ENCODE data around the gene TCIRG1. TPM values are rescaled to one million over a fixed set of nuclear protein-coding genes. Genes with fewer than 3 reads are reported as not detected.
A peak's percentile ranks its signal among the peaks of the same experiment; 100 is the strongest.

Gene TCIRG1
- total RNA-seq, 1 donor from 2014 or later, result 276 TPM

DNA sequence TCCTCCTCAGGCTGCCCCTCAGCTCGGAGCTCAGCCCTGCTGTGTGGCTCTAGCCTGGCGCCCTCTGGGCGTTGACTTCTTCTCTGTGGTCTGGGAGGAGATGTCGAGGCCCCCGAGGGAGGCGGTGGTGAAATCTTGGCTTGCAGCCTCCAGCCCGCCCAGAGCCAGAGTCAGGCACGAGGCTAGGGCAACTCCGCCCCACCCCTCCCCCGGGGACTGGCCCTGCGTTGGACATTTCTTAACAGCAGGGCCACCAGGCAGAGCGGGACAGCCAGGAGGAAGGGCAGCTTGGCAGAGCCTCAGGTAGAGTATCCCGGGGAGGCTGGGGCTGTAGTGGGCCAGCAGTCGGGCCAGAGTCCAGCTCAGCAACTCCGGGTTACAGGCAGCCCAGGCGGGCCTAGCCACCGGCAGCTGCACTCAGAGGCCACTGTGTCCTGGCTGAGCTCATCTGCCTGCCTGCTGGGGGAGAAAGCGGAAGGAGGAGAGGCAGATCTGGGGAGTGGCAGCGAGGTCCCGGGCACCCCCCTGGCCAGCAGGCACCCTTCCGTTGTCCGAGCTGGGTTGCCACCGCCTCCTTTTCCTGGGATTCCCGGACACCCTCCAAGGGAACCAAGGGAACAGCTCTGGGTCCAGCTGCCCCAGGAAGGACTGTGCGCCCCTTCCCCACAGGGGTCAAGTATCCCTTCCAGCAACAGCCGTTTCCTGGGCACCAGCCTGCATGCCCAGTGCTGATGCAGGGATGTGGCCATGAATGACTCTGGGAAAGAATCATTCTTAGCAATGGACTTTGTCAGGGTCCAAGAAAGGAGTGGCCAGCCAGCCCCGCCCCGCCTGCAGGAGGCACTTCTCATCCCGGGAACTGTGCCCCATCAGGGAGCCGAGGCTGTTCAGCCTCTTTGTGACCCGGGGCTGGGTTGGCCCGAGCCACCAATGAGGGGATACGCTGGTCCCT, 28.5 kb upstream of the TCIRG1 start, which contains the start of gene ALDH3B1:
ALDH3B1 (plus strand) TSS at position 238 of the 952 bp plus-strand sequence. CDS start 4,971 bp downstream, outside the sequence.
- intact Hi-C loops (cut with DNase I), result no loop called here
- H3K4me3 ChIP-seq, result peak within 1 kb of the TSS; percentile 62
- no peaks in the 10 kb centered on the region for H3K27me3 ChIP-seq (ENCODE audit: low read depth)
- H3K4me1 ChIP-seq, result peaks cover 66% of the 10 kb centered on the region
- H3K36me3 ChIP-seq, result no peaks in the 10 kb centered on the region
- H3K27ac ChIP-seq, result peak within 1 kb of the TSS; percentile 86
- DNase-seq (peak; percentile 98), ATAC-seq (peak; percentile 75 to 85)
- TF ChIP-seq, protein P1, sequence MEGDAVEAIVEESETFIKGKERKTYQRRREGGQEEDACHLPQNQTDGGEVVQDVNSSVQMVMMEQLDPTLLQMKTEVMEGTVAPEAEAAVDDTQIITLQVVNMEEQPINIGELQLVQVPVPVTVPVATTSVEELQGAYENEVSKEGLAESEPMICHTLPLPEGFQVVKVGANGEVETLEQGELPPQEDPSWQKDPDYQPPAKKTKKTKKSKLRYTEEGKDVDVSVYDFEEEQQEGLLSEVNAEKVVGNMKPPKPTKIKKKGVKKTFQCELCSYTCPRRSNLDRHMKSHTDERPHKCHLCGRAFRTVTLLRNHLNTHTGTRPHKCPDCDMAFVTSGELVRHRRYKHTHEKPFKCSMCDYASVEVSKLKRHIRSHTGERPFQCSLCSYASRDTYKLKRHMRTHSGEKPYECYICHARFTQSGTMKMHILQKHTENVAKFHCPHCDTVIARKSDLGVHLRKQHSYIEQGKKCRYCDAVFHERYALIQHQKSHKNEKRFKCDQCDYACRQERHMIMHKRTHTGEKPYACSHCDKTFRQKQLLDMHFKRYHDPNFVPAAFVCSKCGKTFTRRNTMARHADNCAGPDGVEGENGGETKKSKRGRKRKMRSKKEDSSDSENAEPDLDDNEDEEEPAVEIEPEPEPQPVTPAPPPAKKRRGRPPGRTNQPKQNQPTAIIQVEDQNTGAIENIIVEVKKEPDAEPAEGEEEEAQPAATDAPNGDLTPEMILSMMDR (IDR thresholded peaks at IDR 0.05), result no peak
- no peaks in the 10 kb centered on the region for H3K9me3 ChIP-seq

DNA sequence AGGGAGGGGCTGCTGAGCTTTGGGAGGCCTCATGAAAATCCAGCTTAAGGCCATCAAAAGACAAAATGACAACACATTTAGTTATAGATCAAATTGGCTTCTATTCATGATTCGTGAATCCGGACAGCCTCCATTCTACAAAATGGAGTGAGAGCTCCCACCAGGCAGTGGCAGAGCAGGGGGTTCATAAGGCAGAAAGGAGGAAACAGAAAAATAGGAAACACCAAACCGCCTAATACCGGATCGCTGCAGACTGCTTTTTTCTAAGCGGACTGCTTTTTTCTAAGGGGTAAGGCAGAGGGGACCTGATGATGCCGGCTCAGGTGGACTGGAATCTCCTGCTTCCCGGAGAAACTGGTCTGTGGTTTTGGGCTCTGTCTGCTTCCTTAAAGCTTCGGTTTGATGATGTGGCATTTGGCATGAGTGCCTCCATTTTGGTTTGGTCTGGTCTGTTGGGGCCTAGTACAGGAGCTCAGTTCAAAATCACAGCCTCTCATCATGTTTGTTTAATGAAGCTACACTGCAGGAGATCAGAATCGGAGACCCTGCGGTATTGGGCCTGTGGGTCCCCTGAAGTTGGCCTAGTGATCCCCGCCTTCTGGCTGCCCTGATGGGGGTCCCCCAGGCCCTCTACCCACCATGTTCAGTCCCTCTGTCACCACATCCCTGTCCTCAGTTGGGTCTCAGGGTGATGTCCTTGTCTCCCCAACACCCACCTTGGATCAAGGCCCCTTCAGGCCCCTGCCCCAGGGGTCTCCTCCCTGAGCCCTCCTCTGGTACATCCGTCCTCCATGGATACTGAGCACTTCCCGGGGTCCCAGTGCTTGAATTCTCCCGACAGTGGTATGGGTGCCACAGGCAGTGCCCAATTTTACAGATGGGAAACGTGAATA, 27.5 kb upstream of the TCIRG1 start:
- DNase-seq (no peak), ATAC-seq (no peak)
- Histone ChIP-seq H3K27me3 (ENCODE audit: low read depth) (no peaks in the 10 kb centered on the region), H3K9me3 (no peaks in the 10 kb centered on the region), H3K4me1 (peaks cover 69% of the 10 kb centered on the region), H3K36me3 (no peaks in the 10 kb centered on the region), H3K27ac (peak overlapping the region; percentile 86), H3K4me3 (peak overlapping the region; percentile 62)
- TF ChIP-seq, protein P1 (IDR thresholded peaks at IDR 0.05), result no peak
- intact Hi-C loops (cut with DNase I), result no loop called here

DNA sequence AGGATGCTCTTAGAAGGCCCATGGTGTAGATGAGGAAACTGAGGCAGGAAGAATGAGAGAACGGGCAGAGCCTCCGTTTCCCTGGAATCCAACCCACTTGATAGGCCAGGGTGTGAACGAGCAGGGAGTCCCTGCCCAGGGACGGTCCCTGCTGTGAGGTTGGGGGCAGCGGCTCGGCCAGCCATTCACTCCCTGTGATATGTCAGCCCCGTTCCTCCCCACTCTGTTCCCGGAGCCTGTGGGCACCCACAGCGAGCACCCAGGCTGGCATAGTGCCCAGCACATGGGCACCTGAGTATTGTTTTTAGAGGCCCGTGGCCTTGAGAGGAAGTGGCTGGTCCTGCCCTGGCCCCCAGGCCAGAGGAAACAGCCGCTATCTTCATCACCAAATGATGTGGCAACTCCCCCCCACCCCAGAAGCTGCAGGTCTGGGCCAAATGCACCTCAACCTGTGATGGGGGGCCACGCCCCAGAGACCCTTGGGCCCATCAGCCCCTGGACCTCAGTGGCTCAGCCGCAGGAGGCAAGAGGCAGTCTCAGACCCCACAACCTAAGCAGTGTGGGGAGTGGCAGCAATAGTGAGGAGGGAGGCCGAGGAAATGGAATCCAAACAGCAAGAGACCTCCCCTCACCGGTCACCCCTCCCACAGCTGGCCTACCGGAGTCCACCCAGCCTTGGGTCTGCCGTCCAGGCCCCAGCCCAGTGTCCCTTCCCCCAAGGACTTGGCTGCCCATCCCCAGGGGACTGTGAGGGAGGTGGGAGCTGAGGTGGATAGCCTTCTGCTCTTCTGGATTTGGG, 26.6 kb upstream of the TCIRG1 start:
- intact Hi-C loops (cut with DNase I), result no loop called here
- Histone ChIP-seq H3K36me3 (no peaks in the 10 kb centered on the region), H3K9me3 (no peaks in the 10 kb centered on the region), H3K27ac (peak overlapping the region; percentile 86), H3K4me3 (peak overlapping the region; percentile 62), H3K27me3 (ENCODE audit: low read depth) (no peaks in the 10 kb centered on the region), H3K4me1 (peaks cover 78% of the 10 kb centered on the region)
- TF ChIP-seq, protein P1 (IDR thresholded peaks at IDR 0.05), result no peak
- ATAC-seq (no peak), DNase-seq (peak; percentile 71)

DNA sequence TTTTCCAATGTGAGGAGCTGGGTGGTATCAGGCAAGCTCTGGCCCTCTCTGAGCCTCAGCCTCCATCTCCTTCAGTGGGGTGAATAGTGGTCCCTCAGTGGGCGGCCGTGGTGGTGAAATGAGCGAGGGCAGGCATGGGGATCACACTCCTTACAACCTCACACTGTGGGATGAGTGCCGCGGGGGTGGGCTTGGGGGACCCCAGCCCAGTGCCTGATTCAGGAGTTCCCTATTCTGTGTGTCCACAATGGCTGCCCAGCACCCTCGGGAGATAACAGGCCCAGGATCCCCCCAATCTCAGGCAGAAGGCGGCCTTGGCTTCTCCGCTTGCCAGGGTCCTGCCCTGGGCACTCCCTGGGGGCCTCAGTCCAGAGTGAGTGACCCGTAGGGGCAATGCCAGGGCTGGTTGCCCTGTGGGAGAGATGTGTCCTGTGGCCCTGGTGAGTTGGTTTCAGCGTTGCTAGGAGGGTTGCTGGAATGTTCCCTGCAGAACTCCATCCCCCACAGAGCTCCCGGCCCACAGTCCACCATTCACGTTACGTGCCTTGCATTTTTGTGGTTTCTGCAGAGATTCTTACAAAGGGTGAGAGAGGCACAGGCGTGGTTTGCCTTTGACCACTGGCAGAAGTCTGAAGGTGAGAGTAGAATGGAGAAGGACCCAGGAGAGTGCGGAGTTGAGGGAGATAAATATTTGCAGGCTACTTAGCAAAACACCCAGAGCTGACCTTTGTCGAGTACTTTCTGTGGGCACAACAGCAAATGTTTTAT, 25.8 kb upstream of the TCIRG1 start:
- TF ChIP-seq, protein P1 (IDR thresholded peaks at IDR 0.05), result no peak
- ATAC-seq (peak; percentile 68 to 69), DNase-seq (peak; percentile 86)
- no peaks in the 10 kb centered on the region for H3K9me3 ChIP-seq
- H3K4me1 ChIP-seq, result peaks cover 78% of the 10 kb centered on the region
- H3K27ac ChIP-seq, result peak overlapping the region; percentile 86
- H3K36me3 ChIP-seq, result no peaks in the 10 kb centered on the region
- intact Hi-C loops (cut with DNase I), result no loop called here
- peak overlapping the region; percentile 3 for H3K4me3 ChIP-seq
- no peaks in the 10 kb centered on the region for H3K27me3 ChIP-seq (ENCODE audit: low read depth)
